Activated CD4-positive, CD25-positive, alpha-beta regulatory T cell (primary cell): Measurements from ENCODE around the gene NECAB3.

Experiments used
- DNase-seq, 4 experiments: peaks; one replicate each; lab custom pipeline; 2025; lab: John Stamatoyannopoulos, UW

Gene NECAB3

GRCh38 chr20:33696448-33696847 lies 22.2 kb upstream of the NECAB3 start:
- no peak for DNase-seq

GRCh38 chr20:33694639-33695012 lies 20.4 kb upstream of the NECAB3 start:
- DNase-seq, result no peak

- DNase-seq, result no peak
These were observed 19.8 kb upstream of the NECAB3 start for GRCh38 chr20:33693741-33694638.

- DNase-seq, result no peak
These were observed 19.1 kb upstream of the NECAB3 start for GRCh38 chr20:33693289-33693688.

- DNase-seq, result peak in 1 of 4 experiments; percentile 17
These were observed 15.7 kb upstream of the NECAB3 start for GRCh38 chr20:33689973-33690372.

GRCh38 chr20:33689493-33689892 lies 15.3 kb upstream of the NECAB3 start:
- DNase-seq, result no peak

- DNase-seq, result no peak
These were observed 14.8 kb upstream of the NECAB3 start for GRCh38 chr20:33688938-33689424.

GRCh38 chr20:33687993-33688937 lies 14.0 kb upstream of the NECAB3 start:
- no peak for DNase-seq

GRCh38 chr20:33687370-33687915 lies 13.2 kb upstream of the NECAB3 start:
- DNase-seq, result no peak

- no peak for DNase-seq
These were observed 12.7 kb upstream of the NECAB3 start for GRCh38 chr20:33686984-33687366.

- DNase-seq, result peak; percentile 91 to 93 (median 92)
These were observed 12.1 kb upstream of the NECAB3 start, which contains the start of gene E2F1 for GRCh38 chr20:33686100-33686983. TSS of gene E2F1 (minus strand) at chr20:33686385. CDS start at chr20:33686264, 121 bp downstream.

GRCh38 chr20:33685328-33686099 lies 11.3 kb upstream of the NECAB3 start:
- no peak for DNase-seq

- no peak for DNase-seq
These were observed 10.5 kb upstream of the NECAB3 start for GRCh38 chr20:33684533-33685327.

- no peak for DNase-seq
These were observed 7.6 kb upstream of the NECAB3 start for GRCh38 chr20:33681728-33682353.

- DNase-seq, result no peak
These were observed 7.1 kb upstream of the NECAB3 start for GRCh38 chr20:33681288-33681687.

GRCh38 chr20:33680686-33681085 lies 6.5 kb upstream of the NECAB3 start:
- DNase-seq, result no peak

- no peak for DNase-seq
These were observed 5.7 kb upstream of the NECAB3 start for GRCh38 chr20:33679758-33680485.

GRCh38 chr20:33677991-33678702 lies 3.9 kb upstream of the NECAB3 start:
- DNase-seq, result no peak
